Measurements from ENCODE around the gene KCNJ5. TPM values are rescaled to one million over a fixed set of nuclear protein-coding genes. Genes with fewer than 3 reads are reported as not detected.

The KCNJ5 gene
- total and polyA plus RNA-seq, 10 of the 15 experiments (the other 5 are each of a cell fraction or from before 2014, with no cell fraction given): 0.03 TPM; not detected in 8

GRCh38 chr11:128889657-128890213 lies 1.4 kb upstream of the KCNJ5 start:
- no peaks in the 10 kb centered on the region for H3K36me3 ChIP-seq (ENCODE audit: control insufficient read depth in 2 of 2, insufficient read depth in 2 of 2, low read length in 1 of 2)
- no peak overlapping the region for H3K4me3 ChIP-seq
- WGBS (ENCODE audit: insufficient coverage, insufficient replicate concordance, low lambda C conversion rate, missing lambda C conversion rate): 49% methylated on average over 8 of the region's 8 CpGs
- peaks cover 6% of the 10 kb centered on the region for H3K4me1 ChIP-seq (ENCODE audit: control insufficient read depth, insufficient read depth, low read length)
- H3K27me3 ChIP-seq (replicated peaks in 1 of 2; ENCODE audit: control insufficient read depth in 2 of 2, insufficient read depth in 2 of 2, low read length in 1 of 2): peaks cover 13 to 14% of the 10 kb centered on the region in 2 experiments
- in situ Hi-C loops (cut with MboI) (loop anchor here (5.0 to 10.0 kb wide), 2 partner anchors 68 to 445 kb away; no protein-coding TSS in a partner anchor), intact Hi-C loops (cut with micrococcal nuclease; ENCODE audit: unreplicated experiment) (no loop called here)
- DNase-seq (ENCODE audit: low read depth, low spot score) (no peak), ATAC-seq (no peak), FAIRE-seq (no peak)
- no peak overlapping the region for H3K9ac ChIP-seq (ENCODE audit: control insufficient read depth, insufficient read depth, low read length)
- no peaks in the 10 kb centered on the region for H3K9me3 ChIP-seq (replicated peaks; ENCODE audit: control insufficient read depth, insufficient read depth, low read length)
- ChIA-PET RAD21 (ENCODE audit: unreplicated experiment) (no interaction called here), CTCF (interaction anchor here (10.8 kb wide), 1 partner anchor 65 kb away, joined by 480 read pairs; no protein-coding TSS in a partner anchor), SMC1A (ENCODE audit: uncharacterized antibody, unreplicated experiment) (interaction anchor here (12.3 kb wide), 1 partner anchor 63 kb away, joined by 249 read pairs; no protein-coding TSS in a partner anchor), POLR2A (no interaction called here)
- H3K4me2 ChIP-seq (ENCODE audit: control insufficient read depth, insufficient read depth): no peak overlapping the region
- BruUV-seq (replicated peaks): no TSS peak
- TF ChIP-seq KLF5 (IDR thresholded peaks at IDR 0.05; ENCODE audit: partially characterized antibody): no peak
- TF ChIP-seq BMI1 (IDR thresholded peaks at IDR 0.05; ENCODE audit: borderline replicate concordance): no peak
- no peak for TF ChIP-seq HDGF (IDR thresholded peaks at IDR 0.05)
- TF ChIP-seq LARP7 (IDR thresholded peaks at IDR 0.05): no peak
- no peak for TF ChIP-seq PKNOX1 (IDR thresholded peaks at IDR 0.05)
- no peak for TF ChIP-seq SMAD5 (IDR thresholded peaks at IDR 0.05; ENCODE audit: low read depth)
- TF ChIP-seq KDM1A (IDR thresholded peaks at IDR 0.05; ENCODE audit: borderline replicate concordance): no peak
- TF ChIP-seq CBFB (IDR thresholded peaks at IDR 0.05; ENCODE audit: low read depth): no peak
- no peaks in the 10 kb centered on the region for H3K79me2 ChIP-seq (ENCODE audit: control insufficient read depth, insufficient read depth, low read length)
- no peak overlapping the region for H2AFZ ChIP-seq (ENCODE audit: control insufficient read depth, low read depth, low read length)
- no peak overlapping the region for H3K27ac ChIP-seq (ENCODE audit: control insufficient read depth, insufficient read depth)
- H4K20me1 ChIP-seq (ENCODE audit: control insufficient read depth, insufficient read depth): no peaks in the 10 kb centered on the region
